Effector memory CD4-positive, alpha-beta T cell (primary cell): Measurements from ENCODE around the gene ENOX1.

Experiments used
- DNase-seq, 3 donors: peaks; one replicate each; pipeline ENCODE4 v3.0.0-alpha.2; 2020
- H3K27ac ChIP-seq: 2 replicates; pipeline ENCODE4 v1.7.0; 2013; ENCODE audit warnings: mild to moderate bottlenecking, low read length, moderate library complexity; ENCODE audit not compliant: insufficient read depth, poor library complexity, severe bottlenecking
- H3K27me3 ChIP-seq: replicated peaks from 2 replicates; pipeline ENCODE4 v1.7.0; 2013; ENCODE audit warnings: mild to moderate bottlenecking, low read length; ENCODE audit not compliant: insufficient read depth, control insufficient read depth, poor library complexity, severe bottlenecking
- H3K36me3 ChIP-seq: 2 replicates; pipeline ENCODE4 v1.7.0; 2013; ENCODE audit warnings: mild to moderate bottlenecking, low read length, moderate library complexity; ENCODE audit not compliant: control insufficient read depth, insufficient read depth
- H3K4me1 ChIP-seq: 2 replicates; pipeline ENCODE4 v1.7.0; 2013; ENCODE audit warnings: low read length, mild to moderate bottlenecking; ENCODE audit not compliant: control insufficient read depth, insufficient read depth, poor library complexity, severe bottlenecking
- H3K4me3 ChIP-seq: 2 replicates; pipeline ENCODE4 v1.7.0; 2013; ENCODE audit warnings: low read length, low read depth, mild to moderate bottlenecking; ENCODE audit not compliant: insufficient read depth, poor library complexity, severe bottlenecking
- H3K9me3 ChIP-seq: 2 replicates; pipeline ENCODE4 v1.7.0; 2013; ENCODE audit warnings: mild to moderate bottlenecking, low read length, moderate library complexity; ENCODE audit not compliant: control insufficient read depth

Gene ENOX1

DNA sequence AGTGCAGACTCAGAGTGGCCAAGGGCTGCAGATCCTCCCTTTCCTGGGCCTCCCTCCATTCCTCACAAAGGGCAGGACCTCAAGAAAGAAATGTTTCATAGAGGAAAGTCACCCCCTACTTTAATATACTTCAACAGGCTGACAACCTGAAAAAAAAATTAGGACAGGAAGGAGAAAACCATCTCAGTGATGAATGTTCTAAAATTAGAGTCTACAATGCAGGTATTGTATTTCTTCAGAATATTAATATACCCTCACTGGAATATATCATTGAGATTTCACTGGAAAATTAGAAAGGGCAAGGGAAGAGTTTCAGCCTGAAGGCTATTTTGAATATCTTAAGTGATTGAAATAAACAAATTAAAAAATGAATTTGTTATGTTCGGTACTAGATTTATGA is 586.5 kb downstream of the ENOX1 start:
- no peaks in the 10 kb centered on the region for H3K9me3 ChIP-seq
- no peak overlapping the region for H3K27ac ChIP-seq
- no peak for DNase-seq
- no peaks in the 10 kb centered on the region for H3K27me3 ChIP-seq
- H3K4me1 ChIP-seq: no peaks in the 10 kb centered on the region
- no peaks in the 10 kb centered on the region for H3K36me3 ChIP-seq
- H3K4me3 ChIP-seq: no peak overlapping the region

DNA sequence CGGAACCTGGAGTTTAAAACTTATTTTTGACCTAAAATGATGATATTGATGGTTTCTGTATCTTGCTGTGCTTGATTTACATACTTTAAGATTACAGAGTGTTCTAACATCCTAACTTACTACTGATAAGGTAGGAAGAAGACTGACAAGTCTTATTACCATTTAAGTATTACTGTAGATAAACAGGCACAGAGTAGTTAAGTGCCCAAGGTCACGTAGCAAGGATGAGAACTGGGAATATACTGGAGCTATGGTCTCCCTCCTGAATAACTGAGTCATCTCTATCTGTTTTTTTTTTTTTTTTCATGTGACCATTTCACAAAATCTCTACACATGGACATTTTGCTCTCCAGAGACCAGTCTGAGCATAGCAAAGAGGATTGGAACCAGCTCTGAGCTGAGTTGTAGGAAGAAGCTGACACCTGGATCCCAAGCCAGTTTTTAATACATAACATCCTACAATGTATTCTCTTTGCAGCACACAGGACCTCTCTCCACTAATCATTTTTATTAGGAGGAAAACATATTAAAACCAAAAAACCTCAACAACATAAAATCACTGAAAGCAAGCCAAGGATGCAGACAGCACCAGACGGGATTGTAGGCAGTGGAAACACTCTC is 589.9 kb downstream of the ENOX1 start:
- no peaks in the 10 kb centered on the region for H3K4me1 ChIP-seq
- no peaks in the 10 kb centered on the region for H3K36me3 ChIP-seq
- no peak for DNase-seq
- no peaks in the 10 kb centered on the region for H3K27me3 ChIP-seq
- H3K27ac ChIP-seq: no peak overlapping the region
- no peaks in the 10 kb centered on the region for H3K9me3 ChIP-seq
- H3K4me3 ChIP-seq: no peak overlapping the region

DNA sequence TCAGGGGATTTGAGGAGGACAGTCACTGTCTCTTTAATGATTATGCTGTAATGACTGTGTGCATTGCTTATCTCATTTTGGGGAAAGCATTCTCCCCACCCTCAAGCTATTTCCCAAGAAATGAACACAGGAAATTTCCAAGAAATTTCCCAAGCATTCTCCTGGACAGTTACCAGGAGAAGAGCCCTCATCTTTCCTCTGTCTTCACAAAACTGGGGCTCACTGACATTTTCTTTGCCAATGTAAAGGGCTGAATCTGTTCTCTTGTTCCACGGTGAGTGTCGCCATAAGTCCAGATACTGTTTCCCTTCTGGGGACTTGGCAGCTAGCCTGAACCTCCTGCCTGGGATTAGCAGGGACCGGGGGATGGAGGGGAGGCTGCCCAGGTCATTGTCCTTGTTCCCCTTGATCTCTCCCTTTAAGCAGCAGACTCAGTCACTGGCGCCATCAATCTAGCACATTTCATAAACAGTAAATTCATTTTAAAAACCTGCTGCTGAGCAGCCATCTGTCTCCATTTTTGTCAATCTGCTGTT is 590.6 kb downstream of the ENOX1 start:
- no peak for DNase-seq
- H3K27ac ChIP-seq: no peak overlapping the region
- no peaks in the 10 kb centered on the region for H3K36me3 ChIP-seq
- no peaks in the 10 kb centered on the region for H3K27me3 ChIP-seq
- H3K4me1 ChIP-seq: no peaks in the 10 kb centered on the region
- no peaks in the 10 kb centered on the region for H3K9me3 ChIP-seq
- no peak overlapping the region for H3K4me3 ChIP-seq

DNA sequence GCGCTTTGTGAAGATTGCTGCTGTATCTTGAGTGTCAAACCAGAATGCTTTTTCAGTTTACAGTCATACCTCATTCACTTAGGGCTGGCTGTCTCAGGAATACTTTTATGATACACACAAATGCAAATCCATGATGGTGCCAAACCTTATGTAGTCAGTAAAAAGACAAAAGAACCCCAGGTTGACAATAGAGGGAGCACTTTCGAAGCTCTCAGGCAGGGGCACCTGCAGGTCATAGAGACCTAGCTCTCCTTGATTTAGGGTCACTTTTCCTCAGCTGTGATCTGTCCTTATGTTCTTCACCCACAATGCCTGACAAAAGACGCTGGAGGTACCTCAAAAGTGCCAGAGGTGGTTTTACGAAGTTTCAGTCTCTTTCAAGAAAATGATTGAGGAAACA is 591.2 kb downstream of the ENOX1 start:
- Histone ChIP-seq H3K36me3 (no peaks in the 10 kb centered on the region), H3K4me1 (no peaks in the 10 kb centered on the region), H3K27ac (no peak overlapping the region), H3K9me3 (no peaks in the 10 kb centered on the region), H3K4me3 (no peak overlapping the region), H3K27me3 (no peaks in the 10 kb centered on the region)
- no peak for DNase-seq

DNA sequence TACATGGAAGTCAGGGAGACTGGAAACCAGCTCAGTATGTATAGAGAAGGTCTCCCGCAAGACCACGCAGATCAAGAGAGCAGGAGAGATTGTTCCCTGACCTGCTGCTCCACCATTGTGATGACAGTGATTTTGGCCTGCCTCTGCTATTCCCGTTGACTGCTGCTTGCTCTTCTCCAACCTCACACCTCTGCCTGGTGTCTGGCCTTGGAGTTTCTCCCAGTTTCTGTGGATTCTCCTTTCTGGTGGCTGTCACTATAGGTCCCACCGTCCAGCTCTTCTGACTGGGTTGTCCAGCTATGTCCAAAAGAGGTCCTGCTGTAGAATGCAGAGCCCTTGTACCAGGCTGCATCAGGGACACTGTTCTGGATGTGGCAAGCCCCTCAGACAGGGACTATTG is 591.7 kb downstream of the ENOX1 start:
- Histone ChIP-seq H3K27ac (no peak overlapping the region), H3K9me3 (no peaks in the 10 kb centered on the region), H3K27me3 (no peaks in the 10 kb centered on the region), H3K36me3 (no peaks in the 10 kb centered on the region), H3K4me1 (no peaks in the 10 kb centered on the region), H3K4me3 (no peak overlapping the region)
- no peak for DNase-seq

DNA sequence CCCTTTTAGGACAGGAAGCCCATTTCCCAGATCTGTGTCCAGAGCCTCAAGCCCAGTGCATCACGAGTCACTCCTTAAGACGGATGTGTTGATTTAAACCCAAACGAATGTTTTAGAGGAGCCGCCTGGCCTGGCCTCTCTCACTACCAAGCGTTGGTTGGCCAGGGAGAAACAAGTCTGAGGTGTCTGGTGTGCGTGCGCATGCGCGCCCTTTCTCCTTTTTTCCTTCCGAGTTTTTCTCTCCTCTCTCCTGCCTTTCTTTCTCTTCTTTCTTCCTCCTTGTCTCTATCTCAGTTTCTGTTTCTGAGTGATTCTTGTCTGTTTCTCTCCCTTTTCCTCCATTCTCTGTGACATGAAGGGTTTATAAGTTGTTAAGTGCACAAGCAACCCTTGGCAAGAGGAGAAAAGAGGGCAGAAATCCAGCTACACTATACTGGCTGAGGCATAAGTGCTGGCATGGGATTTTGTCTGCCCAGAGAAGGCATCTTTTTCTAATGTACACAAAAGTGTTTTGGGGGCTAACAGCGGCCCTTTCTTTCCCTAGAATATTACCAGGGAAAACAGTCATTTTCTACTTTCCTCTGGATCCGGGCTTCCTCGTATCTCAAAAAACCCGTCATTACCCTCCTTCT is 592.9 kb downstream of the ENOX1 start:
- Histone ChIP-seq H3K36me3 (no peaks in the 10 kb centered on the region), H3K9me3 (no peaks in the 10 kb centered on the region), H3K27ac (no peak overlapping the region), H3K4me3 (no peak overlapping the region), H3K4me1 (no peaks in the 10 kb centered on the region), H3K27me3 (no peaks in the 10 kb centered on the region)
- DNase-seq: no peak

DNA sequence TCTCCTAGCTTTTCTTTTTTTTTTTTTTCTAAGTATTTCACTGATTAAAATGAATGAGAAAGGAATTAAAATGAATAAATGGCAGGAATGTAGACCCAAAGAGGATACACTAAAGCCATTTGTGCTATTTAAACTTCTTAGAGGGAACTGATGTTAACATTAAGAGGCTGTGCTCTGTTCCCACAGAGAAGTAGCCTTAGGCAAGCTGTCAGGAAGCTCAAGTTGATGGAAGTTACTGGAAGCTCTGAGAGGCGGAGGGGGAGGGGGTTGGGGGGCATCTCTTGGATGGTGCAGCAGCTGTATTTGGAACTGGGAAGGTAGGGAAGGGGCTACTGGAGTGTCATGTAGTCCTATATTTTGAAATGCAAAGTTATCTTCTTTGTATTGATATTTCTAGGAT is 595.2 kb downstream of the ENOX1 start:
- Histone ChIP-seq H3K4me1 (no peaks in the 10 kb centered on the region), H3K27me3 (no peaks in the 10 kb centered on the region), H3K9me3 (no peaks in the 10 kb centered on the region), H3K4me3 (no peak overlapping the region), H3K27ac (no peak overlapping the region), H3K36me3 (no peaks in the 10 kb centered on the region)
- no peak for DNase-seq

DNA sequence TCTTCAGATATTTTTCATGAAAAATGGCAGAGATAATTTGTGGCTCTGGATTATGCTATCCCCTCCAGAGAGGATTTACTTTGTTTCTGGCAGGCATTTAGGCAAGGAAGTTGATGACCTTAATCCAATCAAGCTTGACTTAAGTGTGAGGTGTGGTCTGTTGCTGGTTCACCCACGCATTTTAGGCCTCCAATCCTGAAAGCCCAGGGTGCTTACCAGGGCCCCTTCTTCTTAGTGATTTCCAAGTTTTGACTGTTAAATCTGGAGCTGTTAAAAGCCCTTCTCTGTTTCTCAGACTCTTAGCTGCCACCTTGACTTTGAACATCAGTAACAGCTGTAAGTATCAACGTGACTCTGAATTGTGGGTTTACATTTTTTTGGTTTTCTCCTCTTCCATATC is 601.5 kb downstream of the ENOX1 start:
- DNase-seq: no peak
- H3K4me1 ChIP-seq: no peaks in the 10 kb centered on the region
- no peaks in the 10 kb centered on the region for H3K9me3 ChIP-seq
- no peak overlapping the region for H3K27ac ChIP-seq
- no peak overlapping the region for H3K4me3 ChIP-seq
- H3K36me3 ChIP-seq: no peaks in the 10 kb centered on the region
- H3K27me3 ChIP-seq: no peaks in the 10 kb centered on the region

DNA sequence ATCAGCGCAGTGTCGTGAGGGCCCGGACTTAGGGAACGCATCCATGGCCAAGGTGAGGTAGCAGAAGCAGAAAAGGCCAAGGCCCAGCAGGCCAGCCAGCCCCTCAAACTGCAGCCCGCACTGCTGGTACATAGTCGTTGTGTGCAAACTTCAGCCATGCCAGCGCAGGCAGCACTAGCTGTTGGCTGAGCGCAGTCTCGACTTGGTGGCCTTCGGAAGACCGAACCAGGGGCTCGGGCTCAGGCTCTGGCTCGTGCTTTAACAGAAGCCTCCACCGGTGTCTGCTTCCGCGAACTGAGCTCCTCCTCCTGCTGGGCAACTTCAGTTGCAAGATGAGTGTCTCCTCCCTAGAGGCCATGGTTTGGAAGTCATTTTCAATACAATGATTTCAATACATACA is 605.9 kb downstream of the ENOX1 start:
- no peak for DNase-seq
- no peaks in the 10 kb centered on the region for H3K36me3 ChIP-seq
- no peaks in the 10 kb centered on the region for H3K4me1 ChIP-seq

DNA sequence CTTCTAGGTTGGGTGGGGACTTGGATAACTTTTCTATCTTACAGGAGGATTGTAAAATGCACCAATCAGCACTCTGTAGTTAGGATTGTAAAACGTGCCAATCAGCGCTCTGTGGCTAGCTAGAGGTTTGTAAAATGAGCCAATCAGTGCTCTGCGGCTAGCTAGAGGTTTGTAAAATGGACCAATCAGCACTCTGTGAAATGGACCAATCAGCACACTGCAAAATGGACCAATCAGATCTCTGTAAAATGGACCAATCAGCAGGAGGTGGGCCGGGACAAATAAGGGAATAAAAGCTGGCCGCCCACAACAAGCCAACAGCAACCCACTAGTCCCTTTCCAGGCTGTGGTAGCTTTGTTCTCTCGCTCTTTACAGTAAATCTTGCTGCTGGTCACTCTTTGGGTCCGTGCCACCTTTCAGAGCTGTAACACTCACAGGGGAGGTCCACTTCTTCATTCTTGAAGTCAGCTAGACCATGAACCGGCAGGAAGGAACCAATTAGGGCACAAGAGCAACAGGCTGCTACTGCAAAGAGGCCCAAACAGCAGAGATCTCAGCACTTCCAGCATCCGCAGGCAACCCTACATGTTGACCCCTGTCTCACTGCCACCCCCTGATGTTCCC is 606.6 kb downstream of the ENOX1 start:
- no peaks in the 10 kb centered on the region for H3K36me3 ChIP-seq
- DNase-seq: no peak
- no peaks in the 10 kb centered on the region for H3K9me3 ChIP-seq
- H3K4me3 ChIP-seq: no peak overlapping the region
- H3K27me3 ChIP-seq: no peaks in the 10 kb centered on the region
- no peaks in the 10 kb centered on the region for H3K4me1 ChIP-seq
- no peak overlapping the region for H3K27ac ChIP-seq

More for the DNA sequence above, 605.9 kb downstream of the ENOX1 start:
- Histone ChIP-seq H3K27me3 (no peaks in the 10 kb centered on the region), H3K9me3 (no peaks in the 10 kb centered on the region), H3K27ac (no peak overlapping the region), H3K4me3 (no peak overlapping the region)
